HG03460 (cell line): ENCODE data around the gene ETNK1.

Experiments
- ATAC-seq: cut with Tn5 transposase; IDR thresholded peaks from one replicate; pipeline ENCODE4 v1.9.1; 2021; ENCODE audit not compliant: unreplicated experiment

ETNK1 gene

GRCh38 chr12:22731236-22731635 is 106.3 kb downstream of the ETNK1 start:
- no peak for ATAC-seq

- ATAC-seq, result no peak
Measured at GRCh38 chr12:22733756-22734155, 108.8 kb downstream of the ETNK1 start.

GRCh38 chr12:22738945-22739344 is 114.0 kb downstream of the ETNK1 start:
- ATAC-seq, result no peak
